ENCODE results near the gene BTAF1.
"Not testable (repeated sequence)": the region's sequence is repeated elsewhere in the genome, so short reads cannot be mapped to it uniquely, and the experiment has no call there.

BTAF1 gene

GRCh38 chr10:91923371-91924211 lies at the start of gene BTAF1:
BTAF1 (plus strand) TSS chr10:91923770; CDS start chr10:91924077, 307 bp downstream.
- peak; percentile 75 to 85 for DNase-seq (ENCODE audit: low read depth in 2 of 2, low spot score in 1 of 2)

GRCh38 chr10:91875156-91875555 lies 48.4 kb upstream of the BTAF1 start:
- no peak for DNase-seq (ENCODE audit: low read depth in 2 of 2, low spot score in 1 of 2)

DNA sequence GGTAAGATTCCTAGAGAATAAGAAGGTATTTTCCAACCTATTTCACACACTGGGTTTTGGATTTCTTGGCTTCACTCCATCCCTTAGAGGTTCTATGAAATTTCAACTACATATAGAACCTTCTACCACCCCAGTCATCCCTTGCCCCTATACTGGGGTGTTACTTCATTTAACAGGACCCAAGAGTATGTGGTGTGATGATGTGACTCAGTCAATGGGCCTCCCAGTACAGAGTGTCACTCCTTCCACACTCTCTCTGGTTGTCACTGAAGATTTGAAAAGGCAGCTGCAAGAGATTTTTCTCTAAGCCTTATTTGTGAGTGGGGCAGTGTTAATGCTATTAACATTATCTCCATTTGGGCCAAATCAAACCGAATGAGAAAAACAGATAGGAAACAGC lies 47.8 kb upstream of the BTAF1 start:
- DNase-seq (ENCODE audit: low read depth in 2 of 2, low spot score in 1 of 2), result no peak

GRCh38 chr10:91879515-91880170 lies 43.9 kb upstream of the BTAF1 start:
- DNase-seq (ENCODE audit: low read depth in 2 of 2, low spot score in 1 of 2), result no peak

GRCh38 chr10:91880310-91880709 lies 43.3 kb upstream of the BTAF1 start:
- DNase-seq (ENCODE audit: low read depth in 2 of 2, low spot score in 1 of 2), result no peak

GRCh38 chr10:91883549-91884444 lies 39.8 kb upstream of the BTAF1 start:
- no peak for DNase-seq (ENCODE audit: low read depth in 2 of 2, low spot score in 1 of 2)

- no peak for DNase-seq (ENCODE audit: low read depth in 2 of 2, low spot score in 1 of 2)
These were observed 39.0 kb upstream of the BTAF1 start for GRCh38 chr10:91884536-91884935.

GRCh38 chr10:91885362-91886079 lies 38.0 kb upstream of the BTAF1 start:
- no peak for DNase-seq (ENCODE audit: low read depth in 2 of 2, low spot score in 1 of 2)

DNA sequence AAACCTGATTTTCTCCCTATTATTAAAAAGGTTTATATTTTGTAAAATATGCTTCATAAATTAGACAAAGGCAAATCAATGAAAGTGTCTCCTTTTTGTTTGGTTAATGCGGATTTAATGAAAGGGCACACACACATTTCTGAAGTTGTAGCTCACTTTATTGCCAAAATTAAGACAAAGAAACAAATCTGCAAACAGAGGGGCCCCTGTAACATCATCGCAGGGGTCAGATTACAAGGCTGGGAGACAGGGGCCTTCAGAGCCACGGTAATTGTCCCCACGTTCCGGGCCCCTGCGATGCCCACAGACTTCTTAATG lies 36.7 kb upstream of the BTAF1 start:
- no peak for DNase-seq (ENCODE audit: low read depth in 2 of 2, low spot score in 1 of 2)

DNA sequence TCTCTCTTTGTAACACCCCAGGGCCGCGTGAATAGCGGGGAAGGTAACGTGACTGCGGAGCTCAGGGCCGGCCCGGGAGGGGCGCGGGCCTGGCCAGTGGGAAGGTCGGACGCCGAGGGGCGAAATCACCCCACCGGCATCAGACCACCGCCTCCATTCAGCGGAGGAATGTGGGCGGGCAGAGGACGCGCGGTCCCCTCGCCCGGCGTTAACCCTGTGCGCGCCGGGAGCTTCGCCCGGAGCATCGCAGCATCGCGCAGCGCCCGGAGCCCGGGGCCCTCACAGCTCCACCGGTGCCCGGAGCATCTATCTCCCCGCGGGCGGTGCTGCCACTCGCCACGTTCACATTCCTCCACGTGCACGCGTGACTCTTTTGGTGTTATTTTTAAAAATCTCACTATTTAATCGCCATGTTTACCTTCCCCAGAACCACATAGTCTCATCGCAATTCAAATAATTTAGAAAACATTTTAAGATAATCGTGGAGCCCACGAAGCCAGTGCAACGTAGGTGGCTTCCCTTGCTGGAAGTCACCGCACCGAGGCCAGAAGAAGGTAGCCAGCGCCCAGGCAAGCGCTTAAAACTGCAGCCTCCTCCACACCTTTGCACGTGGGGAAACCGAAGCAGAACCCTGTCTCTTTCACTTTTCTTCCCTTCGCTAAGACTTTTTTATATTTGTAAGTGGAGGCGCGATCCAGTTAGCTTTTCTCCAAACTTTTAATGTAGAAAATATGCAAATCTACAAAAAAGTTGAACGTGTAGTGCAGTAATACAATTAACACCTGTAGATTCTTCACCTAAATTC lies 36.1 kb upstream of the BTAF1 start:
- DNase-seq (ENCODE audit: low read depth in 2 of 2, low spot score in 1 of 2), result no peak

- DNase-seq (ENCODE audit: low read depth in 2 of 2, low spot score in 1 of 2), result no peak
These were observed 32.2 kb upstream of the BTAF1 start for GRCh38 chr10:91891125-91892001.

DNA sequence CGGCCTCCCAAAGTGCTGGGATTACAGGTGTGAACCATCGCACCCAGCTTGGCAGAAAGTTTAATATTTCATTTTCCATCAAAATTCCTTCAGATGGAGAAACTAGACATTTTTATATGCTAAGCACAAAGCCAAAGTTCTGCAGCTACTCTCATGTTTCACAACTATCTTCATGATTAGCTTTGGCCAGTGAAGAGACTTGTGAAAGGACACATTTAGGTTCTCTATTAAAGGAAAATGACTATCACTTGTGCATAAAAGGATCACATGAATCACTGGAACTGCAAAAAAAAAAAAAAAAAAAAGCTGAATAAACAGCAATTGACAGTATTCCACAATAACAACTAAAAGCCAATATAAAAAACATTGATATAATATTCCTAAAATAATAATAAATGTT lies 30.5 kb upstream of the BTAF1 start:
- no peak for DNase-seq (ENCODE audit: low read depth in 2 of 2, low spot score in 1 of 2)

DNA sequence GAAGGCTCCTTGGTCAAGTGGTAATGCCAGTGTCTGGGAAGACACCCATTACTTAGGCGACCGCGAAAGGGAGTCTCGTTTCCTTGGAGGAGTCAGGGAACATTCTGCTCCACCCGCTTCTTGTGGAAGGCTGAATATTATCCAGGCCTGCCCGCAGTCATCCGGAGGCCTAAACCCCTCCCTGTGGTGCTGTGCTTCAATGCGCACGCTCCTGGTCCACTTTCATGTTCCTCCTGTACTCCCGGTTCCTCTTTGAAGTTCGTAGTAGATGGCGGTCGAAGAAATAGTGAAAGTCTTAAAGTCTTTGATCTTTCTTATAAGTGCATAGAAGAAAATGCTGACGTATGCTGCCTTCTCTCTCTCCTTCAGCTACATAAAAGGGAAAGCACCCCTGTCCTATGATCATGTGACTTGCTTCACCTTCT lies 29.3 kb upstream of the BTAF1 start:
- not testable (repeated sequence) for DNase-seq (ENCODE audit: low read depth in 2 of 2, low spot score in 1 of 2)

DNA sequence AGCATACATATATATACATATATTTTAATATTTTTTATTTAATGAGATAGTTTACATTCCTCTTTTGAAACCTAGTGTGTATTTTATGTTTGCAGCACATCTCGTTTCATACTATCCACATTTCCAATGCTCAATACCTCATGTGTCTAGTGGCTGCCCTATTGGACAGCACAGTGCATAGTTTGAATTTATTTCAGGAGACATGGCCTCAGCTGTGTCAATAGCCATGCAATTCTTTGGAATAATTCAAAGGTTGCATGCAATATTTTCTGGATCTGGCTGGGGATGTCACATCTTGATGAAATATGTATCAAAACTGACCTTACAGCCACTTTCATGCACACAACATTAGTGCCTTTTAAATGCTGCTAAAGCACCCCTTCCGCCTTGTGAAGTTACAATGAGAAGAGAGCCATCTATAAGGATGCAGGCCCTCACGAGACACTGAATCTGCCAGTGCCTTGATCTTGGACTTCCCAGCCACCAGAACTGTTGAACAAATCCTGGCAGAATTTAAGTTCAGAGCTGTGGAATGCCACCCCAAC lies 27.3 kb upstream of the BTAF1 start:
- no peak for DNase-seq (ENCODE audit: low read depth in 2 of 2, low spot score in 1 of 2)

DNA sequence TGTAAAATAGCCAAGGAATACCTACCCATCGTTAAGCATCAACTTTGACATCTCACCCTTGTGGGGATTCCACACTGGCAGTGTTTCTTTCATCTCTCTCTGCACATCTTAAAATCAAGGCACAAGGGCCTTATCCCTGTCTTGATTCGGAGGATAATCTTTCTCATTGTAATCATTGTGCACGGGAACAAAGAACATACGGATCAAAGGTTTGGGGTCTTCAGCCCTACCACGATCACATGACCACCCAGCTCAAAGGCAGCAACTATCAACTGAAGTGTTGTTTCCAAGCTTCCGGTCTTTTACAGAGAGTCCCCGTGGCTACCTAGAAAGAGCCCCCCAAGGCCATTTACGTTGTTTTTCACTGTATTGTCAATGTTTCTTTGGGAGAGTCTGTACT lies 26.1 kb upstream of the BTAF1 start:
- DNase-seq (ENCODE audit: low read depth in 2 of 2, low spot score in 1 of 2), result no peak

GRCh38 chr10:91901784-91902677 lies 21.5 kb upstream of the BTAF1 start:
- peak; percentile 31 to 40 for DNase-seq (ENCODE audit: low read depth in 2 of 2, low spot score in 1 of 2)

GRCh38 chr10:91907033-91907594 lies 16.5 kb upstream of the BTAF1 start:
- DNase-seq (ENCODE audit: low read depth in 2 of 2, low spot score in 1 of 2), result no peak

GRCh38 chr10:91907914-91908336 lies 15.6 kb upstream of the BTAF1 start:
- no peak for DNase-seq (ENCODE audit: low read depth in 2 of 2, low spot score in 1 of 2)
